Measurements from ENCODE around the gene CFAP43. TPM values are rescaled to one million over a fixed set of nuclear protein-coding genes. Genes with fewer than 3 reads are reported as not detected.
A peak's percentile ranks its signal among the peaks of the same experiment; 100 is the strongest.

Gene CFAP43
- total and polyA plus RNA-seq, 8 donors: under 0.01 to 2.0 (median 0.25) TPM; not detected in 3

DNA sequence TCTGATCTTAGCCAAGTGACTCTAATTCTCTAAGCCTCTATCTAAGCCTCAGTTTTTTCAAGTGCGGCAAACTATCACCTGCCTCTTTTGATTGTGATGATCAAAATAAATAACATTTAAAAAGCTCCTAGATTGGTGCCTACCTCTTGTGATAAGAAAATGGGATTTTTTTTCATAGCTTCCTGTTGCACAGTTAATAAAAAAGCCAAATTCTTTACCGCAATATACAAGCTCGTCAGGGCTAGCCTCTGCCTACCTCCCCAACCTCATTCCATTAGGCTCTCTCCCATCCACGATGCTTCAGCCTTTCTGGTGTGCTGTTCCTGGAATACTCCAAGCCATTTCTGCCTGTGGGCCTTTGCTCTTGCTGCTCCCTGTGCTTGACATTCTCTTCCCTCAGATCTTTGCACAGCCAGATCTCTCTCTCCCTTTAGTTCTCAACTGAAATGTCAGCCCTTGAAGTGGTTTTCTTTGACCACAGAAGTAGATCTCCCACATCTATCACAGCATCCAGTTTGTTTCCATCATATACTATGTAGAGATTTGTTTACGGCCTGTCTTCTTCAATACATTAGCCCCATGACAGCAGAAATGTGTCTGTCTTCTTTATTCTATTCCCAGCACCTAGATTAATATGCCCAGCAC lies 61.4 kb downstream of the CFAP43 start:
- Histone ChIP-seq H3K27me3 (no peaks in the 10 kb centered on the region), H3K9me3 (no peaks in the 10 kb centered on the region), H3K36me3 (no peaks in the 10 kb centered on the region), H3K4me1 (no peaks in the 10 kb centered on the region), H3K27ac (no peak overlapping the region), H3K4me3 (no peak overlapping the region)
- TF ChIP-seq EP300 (IDR thresholded peaks at IDR 0.05) (no peak), POLR2AphosphoS5 (IDR thresholded peaks at IDR 0.05) (no peak), POLR2A (IDR thresholded peaks at IDR 0.05) (no peak)
- TF ChIP-seq, protein P1, sequence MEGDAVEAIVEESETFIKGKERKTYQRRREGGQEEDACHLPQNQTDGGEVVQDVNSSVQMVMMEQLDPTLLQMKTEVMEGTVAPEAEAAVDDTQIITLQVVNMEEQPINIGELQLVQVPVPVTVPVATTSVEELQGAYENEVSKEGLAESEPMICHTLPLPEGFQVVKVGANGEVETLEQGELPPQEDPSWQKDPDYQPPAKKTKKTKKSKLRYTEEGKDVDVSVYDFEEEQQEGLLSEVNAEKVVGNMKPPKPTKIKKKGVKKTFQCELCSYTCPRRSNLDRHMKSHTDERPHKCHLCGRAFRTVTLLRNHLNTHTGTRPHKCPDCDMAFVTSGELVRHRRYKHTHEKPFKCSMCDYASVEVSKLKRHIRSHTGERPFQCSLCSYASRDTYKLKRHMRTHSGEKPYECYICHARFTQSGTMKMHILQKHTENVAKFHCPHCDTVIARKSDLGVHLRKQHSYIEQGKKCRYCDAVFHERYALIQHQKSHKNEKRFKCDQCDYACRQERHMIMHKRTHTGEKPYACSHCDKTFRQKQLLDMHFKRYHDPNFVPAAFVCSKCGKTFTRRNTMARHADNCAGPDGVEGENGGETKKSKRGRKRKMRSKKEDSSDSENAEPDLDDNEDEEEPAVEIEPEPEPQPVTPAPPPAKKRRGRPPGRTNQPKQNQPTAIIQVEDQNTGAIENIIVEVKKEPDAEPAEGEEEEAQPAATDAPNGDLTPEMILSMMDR (IDR thresholded peaks at IDR 0.05): no peak
- DNase-seq: peak in 1 of 2 donors; percentile 9
- 78 to 84% (median 82%) methylated on average over 5 of the region's 5 CpGs for WGBS, 5 donors
- intact Hi-C loops (cut with DNase I; ENCODE audit: low total_unique reads): no loop called here

DNA sequence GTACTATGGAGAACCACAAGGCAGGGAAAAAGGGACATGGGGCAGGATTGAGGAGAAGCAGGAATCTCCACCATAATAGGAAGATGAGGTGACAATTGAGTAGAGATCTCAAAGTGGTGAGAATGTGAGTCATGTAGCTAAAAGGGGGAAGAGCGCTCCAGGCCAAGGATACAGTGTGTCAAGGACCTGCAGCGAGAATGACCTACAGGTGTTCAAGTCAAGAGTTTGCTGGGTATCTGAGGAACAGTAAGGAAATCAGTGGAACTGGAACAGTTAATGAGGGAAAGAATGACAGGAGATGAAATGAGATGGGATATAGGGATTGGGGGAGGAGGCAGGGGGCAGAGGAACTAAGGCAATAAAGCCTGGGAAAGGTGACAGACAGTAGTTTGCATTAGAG lies 76.6 kb downstream of the CFAP43 start:
- DNase-seq: no peak
- 82 to 97% (median 95%) methylated on average over 2 of the region's 2 CpGs for WGBS, 5 donors
- Histone ChIP-seq H3K9me3 (peaks cover 0 to 22% (median 14%) of the 10 kb centered on the region in 4 donors), H3K27me3 (peaks cover 0 to 7% (median 4%) of the 10 kb centered on the region in 3 donors), H3K36me3 (no peaks in the 10 kb centered on the region), H3K27ac (no peak overlapping the region), H3K4me3 (no peak overlapping the region), H3K4me1 (no peaks in the 10 kb centered on the region)
- TF ChIP-seq POLR2A (IDR thresholded peaks at IDR 0.05) (no peak), POLR2AphosphoS5 (IDR thresholded peaks at IDR 0.05) (no peak), EP300 (IDR thresholded peaks at IDR 0.05) (no peak)
- TF ChIP-seq, protein P1 (IDR thresholded peaks at IDR 0.05): no peak
- intact Hi-C loops (cut with DNase I; ENCODE audit: low total_unique reads): no loop called here

DNA sequence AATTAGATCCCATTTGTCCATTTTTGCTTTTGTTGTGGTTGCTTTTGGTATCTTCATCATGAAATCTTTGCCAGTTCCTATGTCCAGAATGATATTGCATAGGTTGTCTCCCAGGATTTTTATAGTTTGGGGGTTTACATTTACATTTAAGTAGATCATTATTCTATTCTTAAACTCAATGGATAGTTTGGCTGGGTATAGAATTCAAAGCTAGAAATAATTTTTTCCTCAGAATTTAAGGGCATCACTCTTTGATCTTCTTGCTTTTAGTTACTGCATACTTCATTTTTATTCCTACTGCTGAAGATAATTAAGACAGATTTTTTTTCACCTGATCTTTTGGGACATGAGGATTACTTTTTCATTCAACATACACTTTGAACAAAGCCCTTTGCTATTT lies 80.4 kb downstream of the CFAP43 start:
- Histone ChIP-seq H3K36me3 (no peaks in the 10 kb centered on the region), H3K27me3 (peaks cover 0 to 7% (median 4%) of the 10 kb centered on the region in 3 donors), H3K9me3 (peaks cover 0 to 22% (median 14%) of the 10 kb centered on the region in 4 donors), H3K4me1 (no peaks in the 10 kb centered on the region), H3K27ac (no peak overlapping the region), H3K4me3 (no peak overlapping the region)
- intact Hi-C loops (cut with DNase I; ENCODE audit: low total_unique reads): no loop called here
- TF ChIP-seq POLR2AphosphoS5 (IDR thresholded peaks at IDR 0.05) (no peak), EP300 (IDR thresholded peaks at IDR 0.05) (no peak), POLR2A (IDR thresholded peaks at IDR 0.05) (no peak)
- TF ChIP-seq, protein P1 (IDR thresholded peaks at IDR 0.05): no peak
- no peak for DNase-seq

DNA sequence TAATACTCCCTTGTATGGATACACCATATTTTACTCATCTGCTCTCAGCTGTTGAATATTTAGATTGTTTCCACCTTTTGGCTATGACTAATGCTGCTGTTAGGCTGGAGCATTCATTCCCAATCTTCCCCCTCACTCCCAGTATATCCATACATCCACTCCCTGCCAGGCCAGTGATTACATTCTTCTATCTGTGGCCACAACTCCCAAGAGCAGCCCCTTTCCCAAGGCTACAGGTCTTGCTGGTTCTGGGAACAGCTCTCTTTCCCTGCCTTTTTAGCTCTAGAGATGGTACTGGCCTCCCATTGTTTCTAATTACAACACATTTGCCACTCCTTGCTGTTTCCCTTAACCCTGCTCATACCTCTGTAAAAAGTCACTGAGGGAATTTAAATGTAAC lies 82.0 kb downstream of the CFAP43 start:
- intact Hi-C loops (cut with DNase I; ENCODE audit: low total_unique reads): no loop called here
- no peak overlapping the region for H3K27ac ChIP-seq
- no peak overlapping the region for H3K4me3 ChIP-seq

More for the DNA sequence above, 82.0 kb downstream of the CFAP43 start:
- peaks cover 0 to 22% (median 14%) of the 10 kb centered on the region in 4 donors for H3K9me3 ChIP-seq
- peaks cover 0 to 4% (median 0%) of the 10 kb centered on the region in 3 donors for H3K27me3 ChIP-seq
- no peaks in the 10 kb centered on the region for H3K4me1 ChIP-seq
- TF ChIP-seq POLR2AphosphoS5 (IDR thresholded peaks at IDR 0.05) (no peak), POLR2A (IDR thresholded peaks at IDR 0.05) (no peak), EP300 (IDR thresholded peaks at IDR 0.05) (no peak)
- TF ChIP-seq, protein P1 (IDR thresholded peaks at IDR 0.05): no peak
- no peak for DNase-seq
- no peaks in the 10 kb centered on the region for H3K36me3 ChIP-seq
